Testis (tissue), 2 donors: Measurements from ENCODE around the gene ZNF687.

Experiments
- CTCF ChIP-seq, 3 experiments: fragments of 450-650 bp in 2 of 3; fragments of 200-600 bp in 1 of 3; sonication (generic) in 1 of 3; IDR thresholded peaks; one replicate each; pipeline ENCODE4 v1.5.1; 2016 to 2019; ENCODE audit warnings: antibody characterized with exemption in 3 of 3, mild to moderate bottlenecking in 2 of 3, moderate library complexity in 1 of 3
- POLR2A ChIP-seq: fragments of 450-650 bp; IDR thresholded peaks from one replicate; pipeline ENCODE4 v1.6.1; 2017; ENCODE audit warnings: antibody characterized with exemption, mild to moderate bottlenecking, moderate library complexity

- TF ChIP-seq CTCF (IDR thresholded peaks at IDR 0.05) (no peak), POLR2A (no peak)
Measured at GRCh38 chr1:151326619-151327222, 44.6 kb downstream of the ZNF687 start.
